ENCODE data around the gene EFNA1. TPM values are rescaled to one million over a fixed set of nuclear protein-coding genes. Genes with fewer than 3 reads are reported as not detected.
A peak's percentile ranks its signal among the peaks of the same experiment; 100 is the strongest.

Gene EFNA1
- total and polyA plus RNA-seq, 2 of the 13 experiments (the other 11 are each of a cell fraction or from before 2014, with no cell fraction given): 81.8 to 874 TPM

DNA sequence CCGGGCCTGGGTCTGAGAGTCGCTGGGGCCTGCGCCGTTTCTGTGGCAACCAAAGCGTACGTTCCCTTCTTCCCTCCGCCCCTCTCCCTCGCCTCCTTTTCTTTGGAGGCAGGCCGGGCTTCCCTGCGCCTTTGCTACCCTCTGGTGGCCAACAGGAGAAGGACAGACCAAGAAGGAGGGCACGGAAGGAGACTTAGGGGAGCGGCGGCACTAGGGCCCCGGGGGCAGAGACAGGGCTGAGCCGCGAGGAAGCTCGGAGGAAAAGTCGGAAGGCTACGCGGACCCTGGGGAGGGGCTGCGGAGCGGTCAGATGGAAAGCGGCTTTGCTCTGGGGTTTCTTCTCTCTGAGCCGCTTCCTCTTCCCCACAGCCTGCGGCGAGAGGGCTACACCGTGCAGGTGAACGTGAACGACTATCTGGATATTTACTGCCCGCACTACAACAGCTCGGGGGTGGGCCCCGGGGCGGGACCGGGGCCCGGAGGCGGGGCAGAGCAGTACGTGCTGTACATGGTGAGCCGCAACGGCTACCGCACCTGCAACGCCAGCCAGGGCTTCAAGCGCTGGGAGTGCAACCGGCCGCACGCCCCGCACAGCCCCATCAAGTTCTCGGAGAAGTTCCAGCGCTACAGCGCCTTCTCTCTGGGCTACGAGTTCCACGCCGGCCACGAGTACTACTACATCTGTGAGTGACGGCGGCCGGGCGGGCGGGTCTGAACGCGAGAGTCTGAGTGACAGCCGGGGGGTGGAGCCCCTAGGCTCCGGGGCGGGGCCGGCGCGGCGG is 42.8 kb upstream of the EFNA1 start (continued):
- TF ChIP-seq HDAC2 (CRISPR knock-in tag; IDR thresholded peaks at IDR 0.05) (peak; percentile 79), LBX2 (CRISPR knock-in tag; IDR thresholded peaks at IDR 0.05; ENCODE audit: borderline replicate concordance) (peak; percentile 59; the same call in 1 of the 2 replicates), TEAD3 (CRISPR knock-in tag; optimal IDR thresholded peaks at IDR 0.05; ENCODE audit: borderline replicate concordance) (peak; percentile 62), POLR2AphosphoS2 (IDR thresholded peaks at IDR 0.05; ENCODE audit: low read depth, low read length) (no peak), ZNF121 (CRISPR knock-in tag; IDR thresholded peaks at IDR 0.05) (no peak), PLRG1 (conservative IDR thresholded peaks at IDR 0.05) (no peak), ZNF10 (CRISPR knock-in tag; IDR thresholded peaks at IDR 0.05; ENCODE audit: borderline replicate concordance, low read depth) (no peak), TRIM24 (CRISPR knock-in tag; IDR thresholded peaks at IDR 0.05) (no peak), ZNF878 (CRISPR knock-in tag; IDR thresholded peaks at IDR 0.05) (peak; percentile 48; the same call in 1 of the 2 replicates), ZBTB7B (CRISPR knock-in tag; IDR thresholded peaks at IDR 0.05) (0 out of 2 replicates have a peak, but pooled peaks have one; percentile 60), HNRNPUL1 (IDR thresholded peaks at IDR 0.05; ENCODE audit: low read depth, low read length) (no peak), ZKSCAN8 (CRISPR knock-in tag; IDR thresholded peaks at IDR 0.05; ENCODE audit: borderline replicate concordance) (peak; percentile 57; the same call in 1 of the 2 replicates), ZNF672 (CRISPR knock-in tag; IDR thresholded peaks at IDR 0.05) (0 out of 2 replicates have a peak, but pooled peaks have one; percentile 55), POLR2AphosphoS5 (IDR thresholded peaks at IDR 0.05; ENCODE audit: low read depth, low read length) (peak; percentile 80), ZNF687 (CRISPR knock-in tag; IDR thresholded peaks at IDR 0.05) (peak; percentile 71), TBX2 (CRISPR knock-in tag; IDR thresholded peaks at IDR 0.05; ENCODE audit: borderline replicate concordance) (peak; percentile 55; the same call in 1 of the 2 replicates), RFX1 (IDR thresholded peaks at IDR 0.05) (peak; percentile 25; the same call in 1 of the 2 replicates), ZNF101 (CRISPR knock-in tag; IDR thresholded peaks at IDR 0.05; ENCODE audit: borderline replicate concordance, low read depth) (no peak), ZBTB34 (CRISPR knock-in tag; IDR thresholded peaks at IDR 0.05) (no peak), ZNF891 (CRISPR knock-in tag; IDR thresholded peaks at IDR 0.05) (peak; percentile 25), MTA1 (CRISPR knock-in tag; IDR thresholded peaks at IDR 0.05; ENCODE audit: borderline replicate concordance) (peak; percentile 61; the same call in 1 of the 2 replicates), REL (CRISPR knock-in tag; conservative IDR thresholded peaks at IDR 0.05) (peak; percentile 90), ZNF441 (CRISPR knock-in tag; IDR thresholded peaks at IDR 0.05; ENCODE audit: borderline replicate concordance) (peak; percentile 21; the same call in 1 of the 2 replicates), ZFP36L2 (CRISPR knock-in tag; IDR thresholded peaks at IDR 0.05) (no peak), SNAI1 (CRISPR knock-in tag; IDR thresholded peaks at IDR 0.05; ENCODE audit: borderline replicate concordance) (no peak), CBX1 (IDR thresholded peaks at IDR 0.05; ENCODE audit: low read depth) (peak; percentile 32)

Data from HepG2 (cell line).